DMS 273 treated with DMSO at 0.1 percent for 48 hours (cell line): Measurements from ENCODE around the gene NFAT5.
"Not testable (repeated sequence)": the region's sequence is repeated elsewhere in the genome, so short reads cannot be mapped to it uniquely, and the experiment has no call there.

Source experiments
- DNase-seq: peaks from one replicate; lab custom pipeline; 2025; lab: John Stamatoyannopoulos, UW

The NFAT5 gene

GRCh38 chr16:69707920-69708683 is 142.3 kb downstream of the NFAT5 start:
- DNase-seq = no peak

- peak; percentile 67 for DNase-seq
These were observed 143.8 kb downstream of the NFAT5 start for GRCh38 chr16:69709456-69710084.

- no peak for DNase-seq
These were observed 145.5 kb downstream of the NFAT5 start for GRCh38 chr16:69711115-69711740.

GRCh38 chr16:69712277-69712676 is 146.5 kb downstream of the NFAT5 start:
- no peak for DNase-seq

GRCh38 chr16:69712914-69713581 is 147.3 kb downstream of the NFAT5 start:
- no peak for DNase-seq

GRCh38 chr16:69717066-69717465 is 151.3 kb downstream of the NFAT5 start:
- no peak for DNase-seq

GRCh38 chr16:69718111-69718764 is 152.5 kb downstream of the NFAT5 start:
- DNase-seq = no peak

GRCh38 chr16:69720822-69721430 is 155.2 kb downstream of the NFAT5 start:
- DNase-seq = no peak

GRCh38 chr16:69721441-69721957 is 155.7 kb downstream of the NFAT5 start:
- DNase-seq = no peak

- DNase-seq = no peak
These were observed 158.7 kb downstream of the NFAT5 start for GRCh38 chr16:69724414-69724873.

- DNase-seq = no peak
These were observed 159.3 kb downstream of the NFAT5 start for GRCh38 chr16:69724981-69725479.

GRCh38 chr16:69725480-69726312 is 159.9 kb downstream of the NFAT5 start:
- DNase-seq = no peak

- peak; percentile 91 for DNase-seq
These were observed 160.7 kb downstream of the NFAT5 start, which contains the start of gene NQO1 for GRCh38 chr16:69726313-69727060. Gene NQO1, minus strand, starts transcription at chr16:69726560. Its CDS starts 121 bp downstream, at chr16:69726439.

- DNase-seq = peak; percentile 4
These were observed 162.1 kb downstream of the NFAT5 start for GRCh38 chr16:69727916-69728270.

- DNase-seq = not testable (repeated sequence)
These were observed 163.3 kb downstream of the NFAT5 start for GRCh38 chr16:69729030-69729429.

- DNase-seq = not testable (repeated sequence)
These were observed 165.5 kb downstream of the NFAT5 start for GRCh38 chr16:69731280-69731679.

- no peak for DNase-seq
These were observed 166.3 kb downstream of the NFAT5 start for GRCh38 chr16:69732101-69732500.

- DNase-seq = no peak
These were observed 175.8 kb downstream of the NFAT5 start for GRCh38 chr16:69741519-69741918.
